ENCODE measurements around the gene FILIP1L. TPM values are rescaled to one million over a fixed set of nuclear protein-coding genes. Genes with fewer than 3 reads are reported as not detected.

FILIP1L gene
- total and polyA plus RNA-seq, 11 donors, result 18.2 to 120 (median 77.3) TPM

GRCh38 chr3:100022506-100022905 is 91.8 kb downstream of the FILIP1L start:
- no peaks in the 10 kb centered on the region for H3K9me3 ChIP-seq
- no peak for TF ChIP-seq POLR2A (IDR thresholded peaks at IDR 0.05)
- TF ChIP-seq, protein P1, sequence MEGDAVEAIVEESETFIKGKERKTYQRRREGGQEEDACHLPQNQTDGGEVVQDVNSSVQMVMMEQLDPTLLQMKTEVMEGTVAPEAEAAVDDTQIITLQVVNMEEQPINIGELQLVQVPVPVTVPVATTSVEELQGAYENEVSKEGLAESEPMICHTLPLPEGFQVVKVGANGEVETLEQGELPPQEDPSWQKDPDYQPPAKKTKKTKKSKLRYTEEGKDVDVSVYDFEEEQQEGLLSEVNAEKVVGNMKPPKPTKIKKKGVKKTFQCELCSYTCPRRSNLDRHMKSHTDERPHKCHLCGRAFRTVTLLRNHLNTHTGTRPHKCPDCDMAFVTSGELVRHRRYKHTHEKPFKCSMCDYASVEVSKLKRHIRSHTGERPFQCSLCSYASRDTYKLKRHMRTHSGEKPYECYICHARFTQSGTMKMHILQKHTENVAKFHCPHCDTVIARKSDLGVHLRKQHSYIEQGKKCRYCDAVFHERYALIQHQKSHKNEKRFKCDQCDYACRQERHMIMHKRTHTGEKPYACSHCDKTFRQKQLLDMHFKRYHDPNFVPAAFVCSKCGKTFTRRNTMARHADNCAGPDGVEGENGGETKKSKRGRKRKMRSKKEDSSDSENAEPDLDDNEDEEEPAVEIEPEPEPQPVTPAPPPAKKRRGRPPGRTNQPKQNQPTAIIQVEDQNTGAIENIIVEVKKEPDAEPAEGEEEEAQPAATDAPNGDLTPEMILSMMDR (IDR thresholded peaks at IDR 0.05), result no peak
- intact Hi-C loops (cut with DNase I), result no loop called here
- H3K27ac ChIP-seq, result peak overlapping the region in 1 of 12 donors; percentile 14
- no peak for ATAC-seq
- no peak for DNase-seq
- H3K27me3 ChIP-seq, result no peaks in the 10 kb centered on the region
- no peaks in the 10 kb centered on the region for H3K36me3 ChIP-seq
- peaks cover 0 to 35% (median 14%) of the 10 kb centered on the region in 12 donors for H3K4me1 ChIP-seq
- H3K4me3 ChIP-seq, result no peak overlapping the region

GRCh38 chr3:100020876-100021644 is 93.2 kb downstream of the FILIP1L start:
- H3K27me3 ChIP-seq, result no peaks in the 10 kb centered on the region
- no peak overlapping the region for H3K4me3 ChIP-seq
- H3K36me3 ChIP-seq, result no peaks in the 10 kb centered on the region
- TF ChIP-seq, protein P1 (IDR thresholded peaks at IDR 0.05), result no peak
- TF ChIP-seq POLR2A (IDR thresholded peaks at IDR 0.05), result no peak
- 91 to 94% (median 92%) methylated on average over 9 of the region's 9 CpGs for WGBS, 4 donors
- no peaks in the 10 kb centered on the region for H3K9me3 ChIP-seq
- H3K27ac ChIP-seq, result peak overlapping the region in 4 of 12 donors; percentile 6 to 38 (median 11)
- intact Hi-C loops (cut with DNase I), result no loop called here
- ATAC-seq (no peak), DNase-seq (no peak)
- peaks cover 0 to 35% (median 14%) of the 10 kb centered on the region in 12 donors for H3K4me1 ChIP-seq

GRCh38 chr3:100019719-100020118 is 94.6 kb downstream of the FILIP1L start:
- Histone ChIP-seq H3K27ac (no peak overlapping the region), H3K36me3 (no peaks in the 10 kb centered on the region), H3K9me3 (peaks cover 0 to 6% (median 0%) of the 10 kb centered on the region in 12 donors), H3K4me1 (peaks cover 0 to 28% (median 9%) of the 10 kb centered on the region in 12 donors), H3K4me3 (no peak overlapping the region), H3K27me3 (no peaks in the 10 kb centered on the region)
- TF ChIP-seq POLR2A (IDR thresholded peaks at IDR 0.05), result no peak
- TF ChIP-seq, protein P1 (IDR thresholded peaks at IDR 0.05), result no peak
- intact Hi-C loops (cut with DNase I), result no loop called here
- WGBS, 4 donors, result 92 to 98% (median 94%) methylated on average over 1 of the region's 1 CpG
- DNase-seq, result no peak
- ATAC-seq, result no peak

- no peak overlapping the region for H3K4me3 ChIP-seq
- no peak for TF ChIP-seq POLR2A (IDR thresholded peaks at IDR 0.05)
- TF ChIP-seq, protein P1 (IDR thresholded peaks at IDR 0.05), result no peak
- intact Hi-C loops (cut with DNase I), result no loop called here
- peaks cover 0 to 20% (median 2%) of the 10 kb centered on the region in 12 donors for H3K4me1 ChIP-seq
- no peak overlapping the region for H3K27ac ChIP-seq
- no peaks in the 10 kb centered on the region for H3K27me3 ChIP-seq
- H3K9me3 ChIP-seq, result peaks cover 0 to 6% (median 0%) of the 10 kb centered on the region in 12 donors
- ATAC-seq (no peak), DNase-seq (no peak)
- H3K36me3 ChIP-seq, result no peaks in the 10 kb centered on the region
Observed at GRCh38 chr3:100018806-100019205, 95.5 kb downstream of the FILIP1L start.

Data from heart left ventricle (tissue), 16 donors.